DOHH2 (cell line): ENCODE results near the gene DOP1B.

ENCODE experiments used
- H3F3A ChIP-seq: fragments of 200-600 bp; sonication (generic), shearing (Covaris generic); 2 replicates; pipeline ENCODE4 v1.6.0; 2016; ENCODE audit warnings: antibody characterized with exemption, mild to moderate bottlenecking; ENCODE audit not compliant: control insufficient read depth, insufficient read depth
- H3K27ac ChIP-seq: fragments of 200-600 bp; sonication (generic); 2 replicates; pipeline ENCODE4 v1.5.1; 2014; ENCODE audit warnings: low read depth, mild to moderate bottlenecking, low read length, moderate library complexity
- H3K27me3 ChIP-seq: fragments of 200-600 bp; sonication (generic); 2 replicates; pipeline ENCODE4 v1.6.1; 2014; ENCODE audit warnings: mild to moderate bottlenecking, low read length, mixed read lengths; ENCODE audit not compliant: control insufficient read depth
- H3K36me3 ChIP-seq: fragments of 200-600 bp; sonication (generic); 2 replicates; pipeline ENCODE4 v1.6.1; 2014; ENCODE audit warnings: mild to moderate bottlenecking, low read length, moderate library complexity, mixed read lengths; ENCODE audit not compliant: control insufficient read depth
- H3K4me1 ChIP-seq: fragments of 200-600 bp; sonication (generic); 2 replicates; pipeline ENCODE4 v1.6.1; 2014; ENCODE audit warnings: mild to moderate bottlenecking, low read length, mixed read lengths; ENCODE audit not compliant: control insufficient read depth
- H3K4me2 ChIP-seq: fragments of 200-600 bp; sonication (generic); 2 replicates; pipeline ENCODE4 v1.6.0; 2014; ENCODE audit warnings: mild to moderate bottlenecking, low read length, moderate library complexity
- H3K4me3 ChIP-seq: fragments of 200-600 bp; sonication (generic); 2 replicates; pipeline ENCODE4 v1.5.1; 2014; ENCODE audit warnings: mild to moderate bottlenecking, low read length, mixed read lengths
- H3K79me2 ChIP-seq: fragments of 200-600 bp; sonication (generic); 2 replicates; pipeline ENCODE4 v1.6.1; 2014; ENCODE audit warnings: mild to moderate bottlenecking, low read length, mixed read lengths; ENCODE audit not compliant: control insufficient read depth
- H3K9me2 ChIP-seq: fragments of 200-600 bp; sonication (generic); replicated peaks from 2 replicates; pipeline ENCODE4 v1.6.1; 2014; ENCODE audit warnings: mild to moderate bottlenecking, low read length, mixed read lengths; ENCODE audit not compliant: control insufficient read depth
- H3K9me3 ChIP-seq: fragments of 200-600 bp; sonication (generic); 2 replicates; pipeline ENCODE4 v1.6.1; 2014; ENCODE audit warnings: antibody characterized with exemption, low read length, mixed read lengths; ENCODE audit not compliant: control insufficient read depth, insufficient read depth
- H4K20me1 ChIP-seq: fragments of 200-600 bp; sonication (generic); 2 replicates; pipeline ENCODE4 v1.6.0; 2014; ENCODE audit warnings: low read depth, mild to moderate bottlenecking, antibody characterized with exemption, low read length, moderate library complexity; ENCODE audit not compliant: control insufficient read depth, insufficient read depth
- CTCF ChIP-seq: fragments of 200-600 bp; sonication (generic); IDR thresholded peaks from one replicate; pipeline ENCODE4 v1.5.1; 2014; ENCODE audit warnings: antibody characterized with exemption, mild to moderate bottlenecking, low read depth, low read length; ENCODE audit not compliant: poor library complexity, severe bottlenecking
- EZH2phosphoT487 ChIP-seq: fragments of 200-600 bp; sonication (generic); IDR thresholded peaks from 2 replicates; pipeline ENCODE4 v1.6.1; 2017; ENCODE audit warnings: borderline replicate concordance, mild to moderate bottlenecking, antibody characterized with exemption, low read length, moderate library complexity, mixed read lengths

DOP1B gene

GRCh38 chr21:36156339-36156814 is 247 bp upstream of the DOP1B start:
- TF ChIP-seq EZH2phosphoT487 (no peak), CTCF (no peak)
- peaks cover 15% of the 10 kb centered on the region for H3K4me1 ChIP-seq
- H3F3A ChIP-seq = no peaks in the 10 kb centered on the region
- no peaks in the 10 kb centered on the region for H4K20me1 ChIP-seq
- H3K27ac ChIP-seq = no peak overlapping the region
- no peaks in the 10 kb centered on the region for H3K9me2 ChIP-seq
- no peaks in the 10 kb centered on the region for H3K36me3 ChIP-seq
- H3K9me3 ChIP-seq = no peaks in the 10 kb centered on the region
- H3K4me3 ChIP-seq = peak overlapping the region; percentile 92
- no peaks in the 10 kb centered on the region for H3K79me2 ChIP-seq
- peaks cover 9% of the 10 kb centered on the region for H3K27me3 ChIP-seq
- peak overlapping the region; percentile 83 for H3K4me2 ChIP-seq

GRCh38 chr21:36159356-36159921 is 2.8 kb downstream of the DOP1B start:
- no peaks in the 10 kb centered on the region for H3K79me2 ChIP-seq
- no peak overlapping the region for H3K27ac ChIP-seq
- no peaks in the 10 kb centered on the region for H3F3A ChIP-seq
- no peak for TF ChIP-seq EZH2phosphoT487
- peaks cover 9% of the 10 kb centered on the region for H3K27me3 ChIP-seq
- H3K4me2 ChIP-seq = no peak overlapping the region
- no peaks in the 10 kb centered on the region for H3K9me3 ChIP-seq
- H4K20me1 ChIP-seq = no peaks in the 10 kb centered on the region
- peaks cover 11% of the 10 kb centered on the region for H3K4me1 ChIP-seq
- H3K36me3 ChIP-seq = no peaks in the 10 kb centered on the region
- H3K4me3 ChIP-seq = no peak overlapping the region
- no peaks in the 10 kb centered on the region for H3K9me2 ChIP-seq

- H3K4me1 ChIP-seq = peaks cover 9% of the 10 kb centered on the region
- H3K9me2 ChIP-seq = no peaks in the 10 kb centered on the region
- H3K79me2 ChIP-seq = no peaks in the 10 kb centered on the region
- H3K4me2 ChIP-seq = no peak overlapping the region
- TF ChIP-seq CTCF (no peak), EZH2phosphoT487 (no peak)
- H3K27ac ChIP-seq = no peak overlapping the region
- no peaks in the 10 kb centered on the region for H3K36me3 ChIP-seq
- no peak overlapping the region for H3K4me3 ChIP-seq
- H4K20me1 ChIP-seq = no peaks in the 10 kb centered on the region
- H3F3A ChIP-seq = no peaks in the 10 kb centered on the region
- peaks cover 4% of the 10 kb centered on the region for H3K27me3 ChIP-seq
- no peaks in the 10 kb centered on the region for H3K9me3 ChIP-seq
Measured at GRCh38 chr21:36160850-36161178, 4.2 kb downstream of the DOP1B start.

GRCh38 chr21:36162631-36163030 is 6.0 kb downstream of the DOP1B start:
- Histone ChIP-seq H3K4me3 (no peak overlapping the region), H3K27me3 (no peaks in the 10 kb centered on the region), H3K36me3 (no peaks in the 10 kb centered on the region), H4K20me1 (no peaks in the 10 kb centered on the region), H3K79me2 (no peaks in the 10 kb centered on the region), H3K27ac (no peak overlapping the region), H3K4me2 (no peak overlapping the region), H3K9me3 (no peaks in the 10 kb centered on the region), H3K9me2 (no peaks in the 10 kb centered on the region), H3F3A (no peaks in the 10 kb centered on the region), H3K4me1 (no peaks in the 10 kb centered on the region; the same call in 1 of the 2 replicates)
- TF ChIP-seq CTCF (no peak), EZH2phosphoT487 (no peak)
